ENCODE results near the gene FOXI2.

Gene FOXI2

DNA sequence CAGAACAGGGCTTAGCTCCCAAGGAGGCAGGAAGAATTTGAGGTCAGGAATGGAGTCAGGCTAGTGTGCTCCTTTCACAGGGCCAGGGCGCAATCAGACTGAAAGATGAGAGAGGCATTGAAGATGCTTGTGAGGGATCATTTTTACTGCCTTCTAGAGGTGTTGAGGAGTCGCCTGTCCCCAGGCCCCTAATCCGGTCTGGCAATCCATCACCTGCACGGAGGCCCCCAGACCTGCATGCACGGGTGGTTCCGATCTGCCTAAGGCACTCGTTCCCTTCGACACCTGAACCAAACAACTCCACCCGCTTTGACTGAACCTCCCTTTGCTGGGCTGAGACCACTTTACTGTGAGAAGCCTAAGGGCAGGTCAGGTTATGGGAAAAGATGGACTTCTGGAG, 8.0 kb downstream of the FOXI2 start:
- DNase-seq, result no peak

DNA sequence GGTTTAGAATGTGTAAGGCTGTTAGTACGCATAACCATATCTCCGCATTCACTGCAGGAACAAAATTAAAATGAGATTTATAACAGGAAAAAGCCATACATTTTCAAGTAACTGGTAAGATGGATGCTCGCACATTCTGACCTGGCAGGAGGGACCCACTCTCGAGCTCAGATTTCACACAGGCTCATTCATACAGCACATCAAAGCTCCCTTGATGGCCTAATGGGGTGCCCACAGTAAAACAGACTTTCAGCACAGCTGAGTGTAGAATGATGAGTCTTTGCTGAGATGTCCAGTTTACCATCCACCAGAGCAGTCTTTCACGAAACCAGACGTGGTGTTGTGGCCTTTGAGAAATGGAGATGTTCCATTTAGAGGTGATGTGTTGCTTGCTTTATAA, 8.9 kb downstream of the FOXI2 start:
- no peak for DNase-seq

- DNase-seq, result no peak
These were observed 18.8 kb downstream of the FOXI2 start for GRCh38 chr10:127755753-127756152.

DNA sequence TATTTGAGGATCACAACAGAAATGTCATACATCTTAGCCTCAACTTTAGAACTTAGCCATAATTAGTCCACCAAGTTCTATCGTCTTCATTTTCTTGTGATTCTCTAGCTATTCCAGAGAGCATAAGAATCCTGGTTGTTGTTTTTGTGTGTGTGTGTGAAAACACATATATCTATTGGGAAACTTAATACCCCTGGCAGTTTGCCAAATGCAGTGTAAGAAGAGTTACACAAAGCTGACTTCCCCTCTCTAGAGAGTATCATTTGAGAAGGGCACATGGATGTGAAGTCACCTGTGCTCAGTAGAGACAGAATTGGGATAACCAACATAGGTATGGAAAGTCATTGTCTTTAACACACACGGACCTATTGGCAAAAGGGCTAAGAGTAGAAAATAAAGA, 19.3 kb downstream of the FOXI2 start:
- DNase-seq, result no peak

- no peak for DNase-seq
These were observed 20.0 kb downstream of the FOXI2 start for GRCh38 chr10:127757033-127757432.

DNA sequence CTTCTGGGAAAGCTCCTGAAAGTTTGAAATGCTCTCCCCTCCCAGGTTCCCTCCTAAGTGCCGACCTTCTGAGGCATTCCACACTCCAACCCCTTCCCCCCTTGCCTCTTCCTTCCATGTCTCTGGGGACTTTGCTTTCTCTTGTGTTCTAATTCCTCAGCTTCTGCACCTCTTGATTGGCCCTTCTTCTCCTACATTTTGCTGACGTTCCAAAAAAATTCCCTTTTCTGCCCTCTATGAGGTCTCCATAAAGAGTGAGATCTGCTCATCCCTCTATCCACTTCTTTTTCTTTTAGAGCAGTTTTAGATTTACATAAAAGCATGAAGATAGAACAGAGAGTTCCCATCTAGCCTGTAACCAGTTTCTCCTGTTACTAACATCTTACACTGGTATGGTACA, 22.3 kb downstream of the FOXI2 start:
- no peak for DNase-seq

DNA sequence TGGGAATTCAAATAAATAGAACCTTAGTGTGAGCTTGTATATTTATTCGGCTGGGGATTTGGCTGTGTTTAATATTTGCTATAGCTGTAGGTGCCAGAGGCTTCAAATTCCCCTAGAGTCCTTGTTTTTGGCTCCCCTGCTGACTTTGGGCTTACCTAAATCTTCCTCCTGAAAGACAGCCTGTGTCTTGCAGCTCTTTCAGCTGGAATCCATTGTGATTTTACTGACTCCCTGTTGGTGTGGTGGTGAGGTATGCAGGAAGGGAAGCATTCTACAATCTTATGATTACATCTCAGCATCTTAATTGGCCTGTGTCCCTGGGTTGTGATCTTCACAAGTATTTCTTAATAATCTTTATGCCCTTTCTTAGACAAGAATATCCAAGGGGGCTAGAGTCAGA, 25.9 kb downstream of the FOXI2 start:
- no peak for DNase-seq

DNA sequence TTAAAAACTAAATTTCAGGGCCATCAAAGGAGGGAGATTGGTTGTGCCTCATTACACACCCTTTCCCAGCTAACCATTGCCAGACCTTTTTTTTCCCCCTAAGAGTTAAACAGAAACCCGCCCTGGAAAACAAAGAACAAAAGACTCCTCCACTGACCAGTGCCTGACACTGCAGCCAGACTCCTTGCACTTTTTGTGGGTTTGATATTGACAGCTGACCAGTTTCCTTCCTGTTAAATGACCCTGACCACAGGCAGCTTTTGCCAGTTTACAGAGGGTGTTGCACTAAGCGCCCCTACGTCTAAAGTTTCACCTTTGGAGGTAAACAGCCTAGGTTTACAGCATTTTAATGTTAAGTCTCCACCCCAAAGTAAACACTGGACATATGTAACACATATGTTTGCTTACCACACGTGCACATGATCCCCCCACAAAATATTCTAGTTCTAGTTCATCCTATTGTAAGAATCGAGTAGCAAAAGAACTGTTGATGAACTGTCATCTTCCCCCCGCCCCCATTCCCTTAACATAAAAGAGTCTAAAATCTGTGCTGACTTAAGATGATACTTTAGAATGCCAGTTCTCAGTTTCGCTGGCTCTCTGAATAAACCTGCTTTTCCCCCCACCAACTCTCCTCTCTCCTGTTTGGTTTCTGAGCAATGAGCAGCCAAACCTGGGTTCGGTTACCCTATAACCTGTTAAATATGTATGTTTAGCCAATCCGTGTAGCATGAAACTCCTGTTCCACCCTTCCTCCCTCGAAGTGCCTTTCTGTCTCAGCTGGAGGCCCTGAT, 38.0 kb downstream of the FOXI2 start:
- no peak for DNase-seq

- no peak for DNase-seq
These were observed 39.8 kb downstream of the FOXI2 start for GRCh38 chr10:127776816-127777215.

GRCh38 chr10:127781412-127781811, 44.4 kb downstream of the FOXI2 start:
- DNase-seq, result no peak

DNA sequence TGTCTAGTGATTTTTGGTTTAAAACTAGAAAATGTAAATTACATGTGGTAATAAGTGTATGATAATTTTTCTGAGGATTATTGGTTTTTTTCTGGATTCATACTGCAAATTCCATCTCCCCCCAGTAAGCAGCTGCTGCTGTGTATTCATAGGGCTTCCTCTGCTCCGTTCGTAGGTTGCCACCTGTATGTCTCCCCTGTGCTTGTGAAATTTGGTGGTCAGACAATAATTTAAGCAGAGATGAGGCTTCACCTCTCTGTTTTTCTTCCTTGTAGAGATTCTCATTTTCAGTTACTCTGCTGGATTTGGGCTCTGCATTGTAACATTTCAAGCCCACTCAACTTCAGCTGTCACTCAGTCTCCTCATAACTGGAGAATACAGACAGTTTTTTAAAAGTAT, 50.9 kb downstream of the FOXI2 start:
- DNase-seq, result no peak

GRCh38 chr10:127790066-127790624, 53.2 kb downstream of the FOXI2 start:
- no peak for DNase-seq
